Measurements from ENCODE around the gene NEDD4.
"Not testable (repeated sequence)": the region's sequence is repeated elsewhere in the genome, so short reads cannot be mapped to it uniquely, and the experiment has no call there.

NEDD4 gene

GRCh38 chr15:56036546-56037067 is 43.2 kb upstream of the NEDD4 start:
- TF ChIP-seq, protein P1, sequence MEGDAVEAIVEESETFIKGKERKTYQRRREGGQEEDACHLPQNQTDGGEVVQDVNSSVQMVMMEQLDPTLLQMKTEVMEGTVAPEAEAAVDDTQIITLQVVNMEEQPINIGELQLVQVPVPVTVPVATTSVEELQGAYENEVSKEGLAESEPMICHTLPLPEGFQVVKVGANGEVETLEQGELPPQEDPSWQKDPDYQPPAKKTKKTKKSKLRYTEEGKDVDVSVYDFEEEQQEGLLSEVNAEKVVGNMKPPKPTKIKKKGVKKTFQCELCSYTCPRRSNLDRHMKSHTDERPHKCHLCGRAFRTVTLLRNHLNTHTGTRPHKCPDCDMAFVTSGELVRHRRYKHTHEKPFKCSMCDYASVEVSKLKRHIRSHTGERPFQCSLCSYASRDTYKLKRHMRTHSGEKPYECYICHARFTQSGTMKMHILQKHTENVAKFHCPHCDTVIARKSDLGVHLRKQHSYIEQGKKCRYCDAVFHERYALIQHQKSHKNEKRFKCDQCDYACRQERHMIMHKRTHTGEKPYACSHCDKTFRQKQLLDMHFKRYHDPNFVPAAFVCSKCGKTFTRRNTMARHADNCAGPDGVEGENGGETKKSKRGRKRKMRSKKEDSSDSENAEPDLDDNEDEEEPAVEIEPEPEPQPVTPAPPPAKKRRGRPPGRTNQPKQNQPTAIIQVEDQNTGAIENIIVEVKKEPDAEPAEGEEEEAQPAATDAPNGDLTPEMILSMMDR (IDR thresholded peaks at IDR 0.05; ENCODE audit: low read length, missing control alignments) = no peak

DNA sequence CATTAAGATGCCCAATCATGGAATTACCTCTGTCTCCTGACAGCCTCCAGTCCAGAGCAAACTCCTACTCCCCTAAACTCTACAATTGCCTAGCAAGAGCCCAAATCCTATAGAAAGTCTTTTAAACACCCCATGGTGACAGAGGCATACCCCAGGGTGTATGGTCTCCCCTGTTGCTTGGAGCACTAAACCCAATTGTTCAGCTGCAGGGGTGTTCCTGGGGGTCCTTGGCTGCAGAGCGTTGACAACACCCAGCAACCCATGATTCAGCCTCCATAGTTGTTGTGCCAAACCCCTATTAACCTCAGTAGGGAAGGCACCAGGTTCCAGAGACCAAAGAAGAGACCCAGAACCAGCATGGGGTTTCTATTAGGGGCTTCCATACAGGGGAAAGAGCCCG is 41.8 kb upstream of the NEDD4 start:
- H3K4me3 ChIP-seq (replicated peaks; ENCODE audit: low read depth, low read length) = no peak overlapping the region
- TF ChIP-seq, protein P1 (IDR thresholded peaks at IDR 0.05; ENCODE audit: low read length, missing control alignments) = no peak
- no peak for DNase-seq (ENCODE audit: low read depth)

More at GRCh38 chr15:56036546-56037067, 43.2 kb upstream of the NEDD4 start:
- no peak for DNase-seq (ENCODE audit: low read depth)
- H3K4me3 ChIP-seq (replicated peaks; ENCODE audit: low read depth, low read length) = no peak overlapping the region

DNA sequence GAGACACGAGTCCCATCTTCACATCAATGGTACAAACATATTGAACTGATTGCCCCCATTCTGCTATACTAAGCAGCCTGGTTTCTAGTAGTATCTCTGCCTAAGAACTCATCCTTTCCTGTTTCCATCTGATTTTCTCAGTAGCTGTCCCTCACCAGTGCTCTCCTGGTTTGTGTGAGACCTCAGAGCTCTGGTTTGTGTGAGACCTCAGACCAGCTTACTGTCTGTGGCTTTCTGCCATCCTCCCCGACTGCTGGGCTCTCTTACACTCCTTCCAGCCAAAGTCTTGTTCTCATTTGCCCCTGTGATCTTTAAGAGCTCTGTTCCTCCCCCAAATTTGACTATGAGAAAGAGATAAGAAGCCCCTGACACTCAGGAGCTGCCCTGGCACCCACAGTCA is 41.1 kb upstream of the NEDD4 start:
- no peak overlapping the region for H3K4me3 ChIP-seq (replicated peaks; ENCODE audit: low read depth, low read length)
- TF ChIP-seq, protein P1 (IDR thresholded peaks at IDR 0.05; ENCODE audit: low read length, missing control alignments) = no peak
- no peak for DNase-seq (ENCODE audit: low read depth)

DNA sequence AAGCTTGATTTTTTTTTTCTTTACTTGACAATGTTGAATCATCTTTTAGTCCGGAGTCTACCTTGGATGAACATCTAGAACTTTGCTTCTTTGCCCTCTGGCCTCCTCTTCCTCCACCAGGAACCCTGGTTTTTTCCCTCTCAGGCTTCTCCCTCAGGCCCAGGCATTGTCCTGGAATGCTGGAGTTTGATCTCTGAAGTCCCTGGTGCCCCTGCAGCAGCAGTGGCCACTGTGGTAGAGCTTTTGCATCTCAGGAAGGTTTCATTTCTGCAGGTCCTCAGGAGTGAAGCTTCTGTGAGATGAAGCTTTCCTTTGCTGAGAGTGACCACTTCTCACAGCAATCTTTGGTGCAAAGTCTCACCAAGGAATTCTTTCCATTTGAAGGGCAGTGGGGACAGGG is 39.0 kb upstream of the NEDD4 start:
- TF ChIP-seq, protein P1 (IDR thresholded peaks at IDR 0.05; ENCODE audit: low read length, missing control alignments) = no peak
- no peak for DNase-seq (ENCODE audit: low read depth)
- no peak overlapping the region for H3K4me3 ChIP-seq (replicated peaks; ENCODE audit: low read depth, low read length)

DNA sequence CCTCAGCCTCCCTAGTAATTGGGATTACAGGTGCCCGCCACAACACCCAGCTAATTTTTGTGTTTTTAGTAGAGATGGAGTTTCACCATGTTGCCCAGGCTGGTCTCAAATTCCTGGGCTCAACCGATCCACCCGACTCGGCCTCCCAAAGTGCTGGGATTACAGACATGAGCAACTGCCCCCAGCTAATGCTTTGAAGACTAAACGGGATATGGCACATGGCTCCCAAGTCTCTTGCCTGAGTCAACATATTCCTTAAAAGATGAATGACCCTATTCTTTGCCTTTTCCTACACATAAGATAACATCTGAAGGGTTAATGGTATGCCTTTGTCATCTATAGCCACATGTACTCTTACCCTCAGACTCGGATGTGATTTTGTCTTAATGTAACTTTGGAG is 38.4 kb upstream of the NEDD4 start:
- no peak for DNase-seq (ENCODE audit: low read depth)
- TF ChIP-seq, protein P1 (IDR thresholded peaks at IDR 0.05; ENCODE audit: low read length, missing control alignments) = no peak
- H3K4me3 ChIP-seq (replicated peaks; ENCODE audit: low read depth, low read length) = no peak overlapping the region

- no peak for DNase-seq (ENCODE audit: low read depth)
- no peak overlapping the region for H3K4me3 ChIP-seq (replicated peaks; ENCODE audit: low read depth, low read length)
- TF ChIP-seq, protein P1 (IDR thresholded peaks at IDR 0.05; ENCODE audit: low read length, missing control alignments) = no peak
Observed at GRCh38 chr15:56031402-56031801, 38.0 kb upstream of the NEDD4 start.

- H3K4me3 ChIP-seq (replicated peaks; ENCODE audit: low read depth, low read length) = no peak overlapping the region
- DNase-seq (ENCODE audit: low read depth) = no peak
- TF ChIP-seq, protein P1 (IDR thresholded peaks at IDR 0.05; ENCODE audit: low read length, missing control alignments) = no peak
Observed at GRCh38 chr15:56028430-56028829, 35.0 kb upstream of the NEDD4 start.

- not testable (repeated sequence) for H3K4me3 ChIP-seq (replicated peaks; ENCODE audit: low read depth, low read length); DNase-seq (ENCODE audit: low read depth)
Observed at GRCh38 chr15:56023160-56023559, 29.7 kb upstream of the NEDD4 start.
